Muscle layer of duodenum (tissue), 2 donors: ENCODE data around the gene DPEP3.
"Not testable (repeated sequence)": the region's sequence is repeated elsewhere in the genome, so short reads cannot be mapped to it uniquely, and the experiment has no call there.

Source experiments
- H3K27ac ChIP-seq: one replicate; pipeline ENCODE4 v1.7.0; 2013; ENCODE audit warnings: mild to moderate bottlenecking, low read length
- H3K27me3 ChIP-seq: one replicate; pipeline ENCODE4 v1.7.0; 2013; ENCODE audit warnings: low read depth, mild to moderate bottlenecking, control low read depth, low read length
- H3K36me3 ChIP-seq, 2 donors: one replicate each; pipeline ENCODE4 v1.7.0; 2013; ENCODE audit warnings: low read length in 2 of 2, control low read depth in 1 of 2, mild to moderate bottlenecking in 1 of 2; ENCODE audit not compliant: insufficient read depth in 2 of 2, control insufficient read depth in 1 of 2
- H3K4me1 ChIP-seq, 2 donors: one replicate each; pipeline ENCODE4 v1.7.0; 2013; ENCODE audit warnings: low read length in 2 of 2, mild to moderate bottlenecking in 2 of 2, control low read depth in 1 of 2, moderate library complexity in 1 of 2; ENCODE audit not compliant: insufficient read depth in 2 of 2, control insufficient read depth in 1 of 2
- H3K4me3 ChIP-seq, 2 donors: one replicate each; pipeline ENCODE4 v1.7.0; 2013; ENCODE audit warnings: low read length in 2 of 2, low read depth in 1 of 2, mild to moderate bottlenecking in 1 of 2
- H3K9me3 ChIP-seq, 2 donors: one replicate each; pipeline ENCODE4 v1.7.0; 2013; ENCODE audit warnings: low read length in 2 of 2, control low read depth in 1 of 2, mild to moderate bottlenecking in 1 of 2; ENCODE audit not compliant: control insufficient read depth in 1 of 2
- donor health status: healthy.

The DPEP3 gene

GRCh38 chr16:67942200-67942509 is 38.1 kb downstream of the DPEP3 start:
- Histone ChIP-seq H3K4me1 (peaks cover 0 to 48% of the 10 kb centered on the region in 2 donors), H3K27me3 (no peaks in the 10 kb centered on the region), H3K27ac (no peak overlapping the region), H3K4me3 (no peak overlapping the region), H3K9me3 (no peaks in the 10 kb centered on the region), H3K36me3 (peaks cover 22 to 58% of the 10 kb centered on the region in 2 donors)

GRCh38 chr16:67941469-67942199 is 38.7 kb downstream of the DPEP3 start:
- peaks cover 21 to 53% of the 10 kb centered on the region in 2 donors for H3K36me3 ChIP-seq
- H3K27me3 ChIP-seq = no peaks in the 10 kb centered on the region
- no peaks in the 10 kb centered on the region for H3K9me3 ChIP-seq
- no peak overlapping the region for H3K4me3 ChIP-seq
- no peak overlapping the region for H3K27ac ChIP-seq
- peaks cover 0 to 52% of the 10 kb centered on the region in 2 donors for H3K4me1 ChIP-seq

GRCh38 chr16:67940446-67941089 is 39.7 kb downstream of the DPEP3 start:
- no peaks in the 10 kb centered on the region for H3K27me3 ChIP-seq
- peaks cover 10 to 42% of the 10 kb centered on the region in 2 donors for H3K36me3 ChIP-seq
- H3K4me3 ChIP-seq = no peak overlapping the region
- no peaks in the 10 kb centered on the region for H3K9me3 ChIP-seq
- no peak overlapping the region for H3K27ac ChIP-seq
- peaks cover 0 to 48% of the 10 kb centered on the region in 2 donors for H3K4me1 ChIP-seq

GRCh38 chr16:67939507-67940445 is 40.5 kb downstream of the DPEP3 start:
- H3K36me3 ChIP-seq = peaks cover 6 to 34% of the 10 kb centered on the region in 2 donors
- H3K9me3 ChIP-seq = no peaks in the 10 kb centered on the region
- H3K4me3 ChIP-seq = no peak overlapping the region
- H3K27me3 ChIP-seq = no peaks in the 10 kb centered on the region
- H3K27ac ChIP-seq = no peak overlapping the region
- H3K4me1 ChIP-seq = peaks cover 0 to 47% of the 10 kb centered on the region in 2 donors

GRCh38 chr16:67937713-67938112 is 42.6 kb downstream of the DPEP3 start:
- H3K4me1 ChIP-seq = peaks cover 0 to 32% of the 10 kb centered on the region in 2 donors
- peaks cover 15 to 23% of the 10 kb centered on the region in 2 donors for H3K36me3 ChIP-seq
- H3K27ac ChIP-seq, H3K27me3 ChIP-seq, H3K4me3 ChIP-seq, H3K9me3 ChIP-seq: not testable (repeated sequence)

GRCh38 chr16:67936880-67937605 is 43.3 kb downstream of the DPEP3 start:
- peak overlapping the region; percentile 91 to 92 for H3K4me3 ChIP-seq
- no peaks in the 10 kb centered on the region for H3K9me3 ChIP-seq
- peaks cover 0 to 26% of the 10 kb centered on the region in 2 donors for H3K4me1 ChIP-seq
- H3K36me3 ChIP-seq = peaks cover 15 to 17% of the 10 kb centered on the region in 2 donors
- H3K27me3 ChIP-seq = no peaks in the 10 kb centered on the region
- H3K27ac ChIP-seq = peak overlapping the region; percentile 89

GRCh38 chr16:67936124-67936879 is 44.0 kb downstream of the DPEP3 start, which contains the start of gene PSMB10:
TSS of gene PSMB10 (minus strand) at chr16:67936850. CDS start at chr16:67936749, 101 bp downstream.
- peaks cover 0 to 26% of the 10 kb centered on the region in 2 donors for H3K4me1 ChIP-seq
- H3K27me3 ChIP-seq = no peaks in the 10 kb centered on the region
- H3K36me3 ChIP-seq = peaks cover 9 to 15% of the 10 kb centered on the region in 2 donors
- peak within 1 kb of the TSS; percentile 89 for H3K27ac ChIP-seq
- no peaks in the 10 kb centered on the region for H3K9me3 ChIP-seq
- peak within 1 kb of the TSS; percentile 91 to 92 for H3K4me3 ChIP-seq

- Histone ChIP-seq H3K9me3 (no peaks in the 10 kb centered on the region), H3K27me3 (no peaks in the 10 kb centered on the region), H3K4me1 (peaks cover 0 to 26% of the 10 kb centered on the region in 2 donors), H3K4me3 (peak overlapping the region; percentile 91 to 92), H3K27ac (peak overlapping the region; percentile 89), H3K36me3 (peaks cover 12 to 15% of the 10 kb centered on the region in 2 donors)
Measured at GRCh38 chr16:67935402-67936123, 44.7 kb downstream of the DPEP3 start.

- peaks cover 15 to 16% of the 10 kb centered on the region in 2 donors for H3K36me3 ChIP-seq
- H3K4me3 ChIP-seq = peak overlapping the region; percentile 91 to 92
Measured at GRCh38 chr16:67935101-67935401, 45.2 kb downstream of the DPEP3 start.

More at GRCh38 chr16:67935101-67935401, 45.2 kb downstream of the DPEP3 start:
- Histone ChIP-seq H3K9me3 (no peaks in the 10 kb centered on the region), H3K4me1 (peaks cover 0 to 25% of the 10 kb centered on the region in 2 donors), H3K27me3 (no peaks in the 10 kb centered on the region), H3K27ac (no peak overlapping the region)
